ENCODE data around the gene RPL39L. TPM values are rescaled to one million over a fixed set of nuclear protein-coding genes. Genes with fewer than 3 reads are reported as not detected.

RPL39L gene
- polyA plus RNA-seq, 12 donors, result 7.3 to 239 (median 9.6) TPM; not detected in 1

DNA sequence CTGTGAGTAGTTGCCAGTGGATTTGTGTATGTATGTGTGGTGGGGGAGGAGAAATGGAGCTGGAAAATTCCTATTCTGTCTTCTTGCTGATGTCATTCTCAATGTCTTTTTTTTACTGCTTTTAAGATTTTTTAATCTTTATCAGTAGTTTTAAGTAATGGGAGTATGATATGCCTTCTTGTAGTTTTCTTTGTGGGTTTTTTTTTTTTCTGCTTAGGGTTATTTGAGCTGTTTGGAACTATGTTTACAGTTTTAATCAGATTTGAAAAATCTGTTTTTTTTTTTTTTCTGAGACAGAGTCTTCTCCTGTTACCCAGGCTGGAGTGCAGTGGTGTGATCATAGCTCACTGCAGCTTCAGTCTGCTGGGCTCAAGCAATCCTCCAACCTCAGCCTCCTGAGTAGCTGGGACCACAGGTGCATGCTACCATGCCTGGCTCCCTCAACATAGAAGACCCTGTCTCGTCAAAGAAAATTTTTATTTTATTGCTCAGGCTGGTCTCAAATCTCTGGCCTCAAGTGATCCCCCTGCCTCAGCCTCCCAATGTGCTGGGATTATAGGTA is 37.1 kb downstream of the RPL39L start:
- DNase-seq, result no peak

DNA sequence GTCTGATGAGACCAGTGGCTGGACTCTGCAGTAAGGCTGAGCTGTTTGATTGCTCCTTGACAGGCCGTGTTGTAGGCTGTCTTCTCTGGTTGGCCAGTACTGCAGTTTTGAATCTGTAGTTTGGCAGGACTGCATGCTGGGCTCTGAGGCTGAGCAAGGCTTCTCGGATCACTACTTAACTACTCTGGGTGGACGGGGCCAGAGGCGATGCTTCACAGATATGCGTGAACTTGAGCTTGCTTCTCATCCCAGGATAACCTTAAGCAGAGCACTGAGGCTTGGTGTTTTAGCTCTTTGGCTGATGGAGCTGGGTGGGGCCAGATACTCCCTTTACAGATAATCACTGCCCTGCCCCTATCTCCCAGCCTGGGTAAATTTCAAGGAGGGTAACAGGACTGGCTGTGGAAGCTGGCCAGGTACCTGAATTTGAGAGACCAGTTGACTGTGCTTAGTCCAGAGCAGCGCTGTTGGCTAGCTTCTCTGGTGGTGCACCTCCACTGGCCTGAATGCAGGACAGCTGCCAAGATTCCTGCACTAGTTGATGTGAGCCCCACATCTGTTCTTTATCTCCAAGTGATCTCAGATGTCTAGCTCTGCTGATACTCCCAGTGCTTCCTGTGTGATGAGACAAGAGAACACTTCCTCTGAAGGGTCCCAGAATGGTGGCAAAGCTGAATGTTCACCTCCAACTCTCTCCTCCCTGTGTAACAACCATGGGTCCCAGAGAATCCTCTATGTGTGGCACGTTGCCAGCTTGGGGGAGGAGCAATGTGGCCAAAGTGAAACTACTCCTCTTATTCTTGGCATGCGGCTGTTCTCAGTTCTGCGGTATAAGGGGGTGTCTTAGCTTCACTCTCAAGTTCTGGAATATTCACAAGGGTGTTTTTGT is 37.9 kb downstream of the RPL39L start:
- DNase-seq, result peak; percentile 81

DNA sequence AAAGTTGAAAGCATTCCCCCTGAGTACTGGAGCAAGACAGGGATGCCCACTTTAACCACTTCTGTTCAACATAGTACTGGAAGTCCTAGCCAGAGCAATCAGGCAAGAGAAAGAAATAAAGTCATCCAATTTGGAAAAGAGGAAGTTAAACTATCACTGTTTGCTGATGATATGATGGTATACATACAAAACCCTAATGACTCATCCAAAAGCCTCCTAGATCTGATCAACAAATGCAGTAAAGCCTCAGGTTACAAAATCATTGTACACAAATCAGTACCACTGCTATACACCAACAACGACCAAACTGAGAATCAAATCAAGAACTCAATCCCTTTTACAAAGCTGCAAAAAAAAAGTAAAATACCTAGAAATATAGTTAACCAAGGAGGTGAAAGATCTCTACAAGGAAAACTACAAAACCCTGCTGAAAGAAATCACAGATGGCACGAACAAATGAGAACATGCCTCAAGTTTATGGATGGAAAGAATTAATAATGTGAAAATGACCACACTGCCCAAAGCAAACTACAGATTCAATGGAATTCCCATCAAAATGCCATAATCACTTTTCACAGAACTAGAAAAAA is 40.3 kb downstream of the RPL39L start:
- DNase-seq, result no peak

DNA sequence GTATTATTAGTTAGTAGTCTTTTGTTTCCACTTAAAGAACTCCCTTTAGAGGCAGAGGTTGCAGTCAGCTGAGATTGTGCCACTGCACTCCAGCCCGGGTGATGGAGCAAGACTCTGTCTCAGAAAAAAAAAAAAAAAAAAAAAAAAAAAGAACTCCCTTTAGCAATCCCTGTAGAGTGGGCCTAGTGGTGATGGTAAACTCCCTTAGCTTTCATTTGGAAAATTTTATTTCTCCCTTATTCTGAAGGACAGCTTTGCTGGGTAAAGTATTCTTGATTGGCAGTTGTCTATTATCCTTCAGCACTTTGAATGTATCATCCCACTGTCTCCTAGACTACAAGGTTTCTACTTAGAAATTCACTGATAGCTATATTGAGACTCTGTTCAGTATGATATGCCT is 46.0 kb downstream of the RPL39L start:
- DNase-seq, result no peak

DNA sequence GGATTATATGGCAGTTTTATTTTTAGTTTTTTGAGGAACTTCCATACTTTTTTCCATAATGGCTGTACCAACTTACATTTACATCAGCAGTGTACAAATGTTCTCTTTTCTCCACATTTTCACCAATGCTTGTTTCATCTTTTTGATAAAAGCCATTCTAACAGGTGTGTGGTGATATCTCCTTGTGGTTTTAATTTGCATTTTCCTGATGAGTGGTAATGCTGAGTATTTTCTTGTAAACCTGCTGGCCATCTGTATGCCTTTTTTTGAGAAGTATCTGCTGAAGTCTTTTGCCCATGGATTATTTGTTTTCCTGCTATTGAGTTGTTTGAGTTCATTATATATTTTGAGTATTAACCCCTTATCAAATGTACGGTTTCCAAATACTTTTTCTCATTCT is 50.6 kb downstream of the RPL39L start:
- DNase-seq, result no peak

DNA sequence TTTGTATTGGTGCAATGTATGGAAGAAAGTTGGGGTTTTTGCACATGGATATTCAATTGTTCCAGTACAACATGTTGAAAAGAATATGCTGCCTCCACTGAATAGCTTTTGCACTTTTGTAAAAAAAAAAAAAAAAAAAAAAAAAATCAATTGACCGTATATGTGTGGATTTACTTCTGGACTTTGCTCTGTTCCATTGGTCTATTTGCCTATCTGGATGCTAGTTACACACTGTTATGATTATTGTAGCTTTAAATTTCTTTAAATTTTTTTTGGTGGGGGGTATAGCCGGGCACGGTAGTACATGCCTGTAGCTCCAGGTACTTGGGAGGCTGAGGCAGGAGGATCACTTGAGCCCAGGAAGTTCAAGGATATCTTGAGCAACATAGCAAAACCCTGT is 52.5 kb downstream of the RPL39L start:
- no peak for DNase-seq

DNA sequence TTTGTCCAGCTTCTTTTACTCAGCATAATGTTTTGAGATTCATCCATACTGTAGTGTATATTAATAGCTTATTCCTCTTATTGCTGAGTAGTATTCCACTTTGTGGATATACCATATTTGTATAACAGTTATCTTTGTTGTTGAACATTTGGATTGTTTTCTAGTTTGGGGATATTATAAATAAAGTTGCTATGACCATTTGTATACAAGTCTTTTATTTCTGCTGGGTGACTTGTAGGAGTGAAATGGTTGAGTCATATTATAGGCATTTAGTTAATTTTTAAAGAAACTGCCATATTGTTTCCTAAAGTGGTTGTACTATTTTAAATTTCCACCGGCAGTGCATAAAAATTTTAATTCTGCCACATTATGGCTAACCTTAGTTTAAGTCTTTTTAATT is 53.4 kb downstream of the RPL39L start:
- no peak for DNase-seq

DNA sequence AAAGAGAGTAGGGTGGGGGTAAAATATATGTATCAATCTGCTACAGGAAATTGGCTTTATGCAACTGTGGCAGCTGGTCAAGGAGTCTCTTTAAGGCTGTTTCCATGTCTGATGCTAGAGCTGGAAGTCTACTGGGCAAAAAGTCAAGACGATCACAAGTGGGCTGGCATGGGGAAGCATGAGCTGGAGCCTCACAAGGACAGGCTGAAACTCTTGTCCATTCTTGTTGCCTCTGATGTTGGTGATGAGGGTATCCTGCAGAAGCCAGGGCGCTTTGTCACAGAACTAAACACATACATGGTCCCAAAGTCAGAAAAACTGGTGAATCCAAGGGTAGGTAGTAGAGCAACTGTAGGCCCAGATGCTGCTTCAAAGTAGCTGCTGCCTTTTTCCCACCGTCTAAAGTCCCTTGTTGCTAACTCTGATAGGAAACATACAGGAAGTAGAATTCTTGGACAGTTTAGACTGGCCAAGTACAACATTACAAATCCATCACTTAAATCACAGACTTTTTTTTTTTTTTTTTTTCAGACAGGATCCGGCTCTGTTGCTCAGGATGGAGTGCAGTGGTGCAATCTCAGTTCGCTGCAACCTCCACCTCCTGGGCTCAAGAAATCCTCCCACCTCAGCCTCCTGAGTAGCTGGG is 54.2 kb downstream of the RPL39L start:
- no peak for DNase-seq

DNA sequence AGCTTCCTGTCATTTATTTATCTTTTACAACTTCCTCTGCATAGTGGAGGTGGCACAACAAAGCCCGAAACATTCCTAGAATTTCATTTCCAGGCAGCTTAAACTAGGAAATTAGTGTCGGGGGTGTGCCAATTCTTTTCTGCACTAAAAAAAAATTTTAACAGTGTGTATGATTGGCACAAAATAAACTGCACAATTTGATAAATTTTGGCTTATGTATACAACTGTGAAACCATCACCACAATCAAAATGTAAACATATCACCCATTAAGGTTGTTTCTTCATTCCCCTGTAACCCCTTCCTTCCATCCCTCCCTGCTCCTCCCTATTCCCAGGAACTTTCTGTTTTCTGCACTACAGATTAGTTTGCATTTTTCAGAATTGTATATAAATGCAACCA is 54.7 kb downstream of the RPL39L start:
- DNase-seq, result no peak

DNA sequence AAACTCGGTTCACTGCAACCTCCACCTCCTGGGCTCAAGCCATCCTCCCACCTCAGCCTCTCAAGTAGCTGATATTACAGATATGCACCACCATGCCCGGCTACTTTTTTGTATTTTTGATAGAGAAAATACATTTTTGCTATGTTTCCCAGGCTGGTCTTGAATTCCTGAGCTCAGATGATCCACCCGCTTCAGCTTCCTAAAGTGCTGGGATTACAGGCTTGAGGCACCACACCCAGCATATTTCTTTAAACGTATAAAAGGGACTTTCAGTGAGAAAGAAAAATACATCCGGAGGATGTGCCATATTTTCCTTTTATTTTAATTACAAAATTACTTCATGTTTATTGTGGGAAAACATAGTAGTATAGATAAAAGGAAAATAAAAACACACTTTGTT is 55.2 kb downstream of the RPL39L start:
- no peak for DNase-seq

DNA sequence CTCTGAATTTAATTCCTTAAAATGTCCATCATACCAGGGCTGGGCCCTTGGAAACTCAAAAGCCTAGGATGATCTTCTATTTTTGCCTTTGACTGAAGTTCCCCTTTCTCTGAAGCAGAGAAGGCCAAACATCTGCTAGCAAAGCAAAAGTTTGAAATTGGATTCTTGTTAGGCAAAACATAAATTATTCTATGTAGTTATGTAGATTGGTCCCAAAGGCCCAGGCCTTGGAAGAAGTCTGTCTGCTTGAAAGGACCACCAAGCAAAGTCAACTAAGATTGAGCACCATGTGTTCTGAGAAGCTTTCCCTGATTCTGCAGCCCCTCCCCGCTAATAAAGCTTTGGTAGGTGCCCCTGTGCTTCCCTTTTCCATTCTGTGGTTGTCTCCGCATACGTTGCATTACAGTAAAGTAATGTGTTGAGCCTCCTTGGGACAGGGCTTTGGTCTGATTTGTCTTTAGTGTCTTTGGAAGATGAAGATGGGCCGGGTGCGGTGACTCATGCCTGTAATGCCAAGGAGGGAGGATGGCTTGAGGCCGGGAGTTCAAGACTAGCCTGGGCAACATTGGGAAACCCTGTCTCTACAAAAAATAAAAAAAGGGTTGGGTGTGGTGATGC is 56.4 kb downstream of the RPL39L start:
- DNase-seq, result no peak

DNA sequence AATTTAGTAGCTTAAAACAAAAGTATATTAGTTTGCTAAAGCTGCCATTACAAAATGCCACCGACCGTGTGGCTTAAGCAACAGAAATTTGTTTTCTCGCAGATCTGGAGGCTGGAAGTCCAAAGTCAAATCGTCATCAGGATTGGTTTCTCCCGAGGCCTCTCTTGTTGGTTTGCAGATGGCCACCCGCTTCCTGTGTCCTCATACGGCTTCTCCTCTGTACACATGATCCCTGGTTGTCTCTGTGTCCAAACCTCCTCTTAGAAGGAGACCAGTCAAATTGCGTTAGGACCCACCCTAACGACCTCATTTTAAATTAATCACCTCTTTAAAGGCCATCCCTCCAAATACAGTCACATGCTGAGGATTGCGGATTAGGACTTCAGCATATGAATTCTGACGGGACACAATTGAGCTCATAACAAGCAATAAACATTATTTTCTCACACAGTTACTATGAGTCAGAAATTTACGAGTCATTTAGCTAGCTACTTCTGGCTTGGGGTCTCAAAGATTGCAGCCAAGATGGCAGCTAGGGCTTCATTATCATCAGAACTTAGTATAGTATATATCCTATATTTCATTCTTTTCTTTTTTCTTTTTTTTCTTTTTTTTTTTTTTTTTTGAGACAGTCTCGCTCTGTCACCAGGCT is 58.4 kb downstream of the RPL39L start:
- no peak for DNase-seq

DNA sequence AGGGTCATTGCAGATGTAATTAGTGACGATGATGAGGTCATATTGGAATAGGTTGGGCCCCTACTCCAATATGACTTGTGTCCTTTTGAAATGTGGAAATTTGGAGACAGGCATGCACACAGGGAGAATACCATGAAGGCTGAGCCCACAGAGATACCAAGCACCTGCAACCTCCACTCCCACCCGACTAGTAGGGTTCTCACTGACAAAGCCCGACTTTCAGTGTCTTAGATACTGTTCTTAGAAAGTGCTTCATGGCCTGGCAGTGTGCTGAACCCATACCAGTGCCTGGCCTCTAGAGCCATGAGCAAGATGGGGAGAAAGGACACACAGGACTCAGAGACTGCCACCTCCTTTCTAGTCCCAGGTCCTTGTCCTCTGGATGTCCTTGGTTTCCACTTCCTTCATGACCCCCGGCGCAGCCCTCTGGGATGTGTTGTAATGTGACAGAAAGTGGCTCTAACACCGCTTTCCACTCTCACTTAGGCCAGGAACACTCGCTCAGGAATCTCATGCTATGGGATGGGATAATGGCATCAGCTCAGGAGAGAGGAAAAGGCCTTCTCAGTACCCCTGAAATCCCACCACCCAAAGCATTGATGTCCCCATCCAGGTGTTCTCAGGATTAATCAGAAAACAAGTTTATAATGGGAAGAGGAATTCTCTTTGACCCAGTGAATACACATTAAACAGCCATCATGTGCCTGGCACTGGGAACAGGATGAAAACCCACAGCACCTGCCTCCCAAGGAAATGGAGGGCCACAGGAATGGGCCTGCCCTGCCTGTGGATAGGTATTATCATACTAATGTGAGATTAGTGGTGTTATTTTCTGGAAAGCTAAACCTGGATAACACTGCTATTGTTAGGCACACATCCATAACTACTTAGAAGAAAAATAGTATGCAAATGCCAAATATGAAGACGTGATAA is 59.9 kb downstream of the RPL39L start:
- DNase-seq, result no peak

DNA sequence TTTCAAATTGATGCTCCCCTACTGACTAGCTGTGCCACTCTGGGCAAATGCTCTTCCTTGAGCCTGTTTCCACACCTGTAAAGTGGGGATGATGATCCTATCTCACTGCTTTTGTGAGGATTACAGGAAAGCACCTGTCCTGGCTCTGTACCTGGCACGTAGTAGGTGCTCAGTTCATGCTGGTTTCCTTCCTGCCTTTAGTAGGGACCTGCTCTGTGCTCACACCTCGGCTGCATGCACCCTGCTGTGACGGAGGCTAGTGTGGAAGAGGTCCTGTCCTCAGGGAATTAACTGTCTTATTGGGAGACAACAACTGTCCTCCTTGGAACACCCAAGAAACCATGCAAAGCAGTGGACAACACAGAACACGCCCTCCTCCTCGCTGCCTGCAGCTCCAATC is 61.8 kb downstream of the RPL39L start:
- DNase-seq, result no peak

DNA sequence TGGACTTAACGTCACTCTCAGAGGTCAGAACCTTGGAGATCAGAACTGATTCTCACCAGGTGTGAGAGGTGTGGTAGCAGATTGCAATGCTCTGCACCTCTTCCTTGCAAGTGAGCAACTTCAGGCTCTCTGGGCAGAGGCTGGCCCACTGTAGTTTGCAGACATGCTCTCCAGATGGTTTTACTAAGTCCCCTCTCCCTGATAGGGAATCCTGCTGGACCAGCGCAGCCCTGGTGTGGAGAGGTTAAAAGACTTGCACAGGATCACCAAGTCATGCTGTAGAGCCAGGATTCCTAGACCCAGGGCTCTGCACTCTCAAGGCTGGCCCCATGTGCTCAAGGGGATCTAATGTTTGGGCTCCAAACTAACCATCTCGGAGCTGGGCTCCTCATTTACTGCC is 62.2 kb downstream of the RPL39L start:
- DNase-seq, result no peak

DNA sequence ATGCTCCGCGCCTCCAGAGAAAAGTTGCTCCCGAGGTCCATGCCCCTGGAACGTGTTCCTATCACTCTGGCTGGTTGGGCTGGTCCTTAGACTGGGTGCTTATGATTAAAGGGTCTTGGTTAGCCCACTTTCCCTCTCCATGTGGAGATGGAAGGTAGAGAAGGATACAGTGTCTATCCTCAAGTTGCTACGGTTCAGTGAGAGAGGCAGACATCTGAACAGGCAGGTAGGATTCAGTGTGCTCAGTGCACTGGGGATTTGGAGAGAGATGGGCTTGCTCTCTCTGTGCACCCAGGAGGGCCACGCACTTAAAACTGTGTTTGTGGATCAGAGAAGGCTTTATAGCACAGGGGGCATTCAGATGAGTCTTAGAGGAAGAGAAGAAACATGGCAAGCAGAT is 63.0 kb downstream of the RPL39L start:
- DNase-seq, result no peak

DNA sequence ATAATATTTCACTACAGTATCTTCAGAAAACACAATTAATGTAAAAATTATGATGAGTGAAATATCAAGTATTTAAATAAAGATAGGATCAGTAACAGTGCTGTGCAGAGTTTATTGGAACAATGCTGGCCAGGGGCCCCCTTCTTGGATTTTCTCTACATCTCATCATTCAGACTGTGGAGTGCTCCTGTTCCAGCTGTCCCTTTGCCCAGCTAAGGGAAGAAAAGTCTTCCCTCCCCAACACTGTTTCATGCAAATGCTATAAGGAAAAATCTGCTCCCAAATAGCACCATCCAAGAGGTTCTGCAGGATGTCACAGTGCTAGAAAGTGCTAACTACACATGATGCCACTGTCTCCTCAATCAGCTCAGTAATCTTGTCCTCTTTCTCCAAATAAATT is 64.5 kb downstream of the RPL39L start:
- DNase-seq, result no peak

DNA sequence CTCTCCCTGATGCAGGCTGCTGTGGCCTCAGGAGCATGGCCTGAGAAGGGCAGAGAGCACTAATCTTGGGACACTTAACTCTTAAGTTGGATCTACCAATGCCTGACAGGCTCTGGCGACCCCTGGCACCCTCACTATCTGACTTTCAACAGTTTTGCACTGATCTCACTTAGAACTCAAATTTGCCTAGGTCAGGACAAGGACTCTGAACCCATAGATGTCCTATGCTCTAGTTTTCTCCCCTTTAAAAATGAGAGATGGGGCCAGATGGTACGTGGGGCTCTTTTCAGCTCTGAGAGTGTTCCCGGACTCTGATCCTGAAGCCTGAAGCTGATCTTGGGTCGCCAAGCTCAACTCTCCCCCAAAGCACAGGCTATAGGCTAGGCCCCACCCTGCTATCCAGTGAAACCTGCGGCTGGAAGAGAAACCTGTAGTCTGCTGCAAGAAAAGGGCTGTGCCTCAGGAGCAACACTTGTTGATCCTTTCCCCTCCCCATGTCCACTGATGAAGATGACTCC is 65.7 kb downstream of the RPL39L start:
- DNase-seq, result no peak

DNA sequence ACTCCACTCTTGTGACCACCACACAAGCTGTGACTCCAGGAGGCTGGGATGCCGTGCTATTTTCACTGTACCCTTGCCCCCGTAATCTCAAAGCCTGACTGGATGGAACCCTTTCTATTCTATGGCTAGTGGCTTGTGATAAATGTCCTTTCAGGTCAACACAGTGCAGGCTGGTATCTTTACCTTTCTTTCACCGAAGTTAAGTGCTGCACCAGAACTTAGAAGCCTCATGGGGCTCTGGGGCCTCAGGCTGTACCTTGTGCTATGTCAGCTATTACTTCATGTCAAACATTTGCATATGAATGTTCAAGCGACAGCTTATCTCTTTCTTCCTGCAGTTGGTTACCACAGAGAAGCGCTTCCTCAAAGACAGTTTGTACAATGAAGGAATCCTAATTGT is 66.8 kb downstream of the RPL39L start:
- no peak for DNase-seq

DNA sequence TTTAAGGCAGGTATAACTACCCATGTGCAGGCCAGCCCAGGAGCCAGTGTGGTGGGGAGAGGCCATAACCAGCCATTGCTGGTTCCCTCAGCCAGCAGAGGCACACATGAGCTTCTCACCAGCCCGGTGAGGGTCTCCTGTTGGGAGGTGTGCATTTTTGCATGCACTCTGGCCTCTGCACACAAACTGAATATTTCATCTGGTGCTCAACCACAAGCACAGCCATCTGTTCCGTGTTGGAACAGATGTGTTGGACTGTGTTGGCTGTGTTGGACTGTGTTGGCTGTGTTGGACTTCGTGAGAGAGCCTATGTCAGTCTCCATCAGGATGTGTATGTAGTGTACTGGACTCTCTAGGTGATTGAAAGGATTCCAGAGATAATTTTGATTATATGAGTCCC is 67.2 kb downstream of the RPL39L start:
- DNase-seq, result peak; percentile 24
